Measurements from ENCODE around the gene MDFIC. TPM values are rescaled to one million over a fixed set of nuclear protein-coding genes. Genes with fewer than 3 reads are reported as not detected.

The MDFIC gene
- total and polyA plus RNA-seq, 2 of the 4 experiments (the other 2 are of a cell fraction) = 16.9 to 35.0 TPM

- ChIA-PET POLR2A (ENCODE audit: unreplicated experiment) (no interaction called here), CTCF (no interaction called here)
- intact Hi-C loops (cut with micrococcal nuclease) = no loop called here
- Histone ChIP-seq H3K14ac (replicated peaks; ENCODE audit: low read depth, low read length) (0 out of 2 replicates have a peak overlapping the region, but pooled peaks have one; percentile 18), H2BK5ac (ENCODE audit: low read depth, low read length, poor library complexity, severe bottlenecking) (no peak overlapping the region), H3K4me3 (ENCODE audit: insufficient read depth, low read depth, low read length) (no peak overlapping the region), H3K79me1 (ENCODE audit: low read depth in 1 of 2, low read length in 2 of 2) (no peaks in the 10 kb centered on the region), H3K9me3 (ENCODE audit: control insufficient read depth, insufficient read depth, low read length) (no peaks in the 10 kb centered on the region), H2AK9ac (replicated peaks; ENCODE audit: low read depth, low read length, poor library complexity) (no peak overlapping the region), H3K4me2 (ENCODE audit: low read depth, low read length) (no peak overlapping the region), H3K23ac (ENCODE audit: low read depth, low read length) (no peak overlapping the region), H4K20me1 (ENCODE audit: insufficient read depth, low read length) (no peaks in the 10 kb centered on the region), H4K8ac (ENCODE audit: low read depth in 2 of 2, low read length in 2 of 2) (no peak overlapping the region; a peak in 1 of 4 replicates), H4K5ac (ENCODE audit: low read depth, low read length) (no peak overlapping the region), H3K9ac (ENCODE audit: low read depth, low read length) (no peak overlapping the region), H3K56ac (ENCODE audit: extremely low read depth, insufficient read depth, low read length) (no peak overlapping the region), H2AK5ac (ENCODE audit: low read depth, low read length) (no peak overlapping the region), H2BK120ac (ENCODE audit: low read depth, low read length) (0 out of 2 replicates have a peak overlapping the region, but pooled peaks have one; percentile 11), H3K9me1 (ENCODE audit: insufficient read depth, low read length) (no peaks in the 10 kb centered on the region; the same call in 1 of the 2 replicates), H4K91ac (ENCODE audit: insufficient read depth, low read depth, low read length) (no peak overlapping the region), H3K36me3 (ENCODE audit: control insufficient read depth, insufficient read depth, low read length) (no peaks in the 10 kb centered on the region), H2AFZ (replicated peaks; ENCODE audit: low read length, poor library complexity) (no peak overlapping the region), H2BK20ac (ENCODE audit: low read depth, low read length) (no peak overlapping the region), H3K27ac (ENCODE audit: insufficient read depth, low read length) (no peak overlapping the region), H2BK15ac (ENCODE audit: low read depth, low read length) (no peak overlapping the region), H3K27me3 (ENCODE audit: control insufficient read depth, insufficient read depth, low read length) (no peaks in the 10 kb centered on the region), H3K18ac (ENCODE audit: low read depth, low read length) (no peak overlapping the region), H3K4me1 (ENCODE audit: control insufficient read depth, insufficient read depth, low read length) (peaks cover 3% of the 10 kb centered on the region), H3K4ac (ENCODE audit: low read depth, low read length) (no peak overlapping the region; the same call in 1 of the 2 replicates)
- in situ Hi-C loops (cut with MboI; ENCODE audit: low sequenced_read_pairs) = no loop called here
- WGBS, 2 experiments (ENCODE audit: extremely low coverage in 2 of 2, insufficient read length in 1 of 2) = 80% methylated on average over 1 of the region's 2 CpGs; no CpG with 5 or more reads in 1 of the 2 experiments
- dilution Hi-C loops (cut with HindIII; ENCODE audit: low sequenced_read_pairs, unreplicated experiment) = no loop called here
- DNase-seq = no peak
- ATAC-seq (ENCODE audit: low read depth) = no peak
- no TSS peak for BruUV-seq (replicated peaks)
- TF ChIP-seq USF2 (IDR thresholded peaks at IDR 0.05; ENCODE audit: low read depth, low read length) = no peak
- no peak for TF ChIP-seq MAZ (IDR thresholded peaks at IDR 0.05; ENCODE audit: borderline replicate concordance, low read depth, low read length)
- TF ChIP-seq SMC3 (IDR thresholded peaks at IDR 0.05; ENCODE audit: low read depth, low read length) = no peak
- no peak for TF ChIP-seq CTCF (conservative IDR thresholded peaks at IDR 0.05; ENCODE audit: low read depth, low read length)
- no peak for TF ChIP-seq RCOR1 (IDR thresholded peaks at IDR 0.05; ENCODE audit: insufficient replicate concordance, low read length)
- no peak for TF ChIP-seq BHLHE40 (IDR thresholded peaks at IDR 0.05; ENCODE audit: low read depth, low read length)
- TF ChIP-seq MXI1 (IDR thresholded peaks at IDR 0.05; ENCODE audit: borderline replicate concordance, low read depth, low read length) = no peak
- TF ChIP-seq RFX5 (IDR thresholded peaks at IDR 0.05; ENCODE audit: low read depth, low read length) = no peak
- no peak for TF ChIP-seq CEBPB (IDR thresholded peaks at IDR 0.05; ENCODE audit: low read depth, low read length)
- TF ChIP-seq POLR2A (IDR thresholded peaks at IDR 0.05; ENCODE audit: low read depth, low read length) = no peak
- TF ChIP-seq CHD1 (IDR thresholded peaks at IDR 0.05; ENCODE audit: low read depth, low read length) = no peak
- TF ChIP-seq RAD21 (IDR thresholded peaks at IDR 0.05; ENCODE audit: low read length) = no peak
- TF ChIP-seq ELK1 (IDR thresholded peaks at IDR 0.05; ENCODE audit: borderline replicate concordance, low read depth, low read length) = no peak
- no peak for TF ChIP-seq NFE2L2 (IDR thresholded peaks at IDR 0.05; ENCODE audit: low read depth, low read length)
- TF ChIP-seq MAFK (IDR thresholded peaks at IDR 0.05; ENCODE audit: low read depth, low read length) = no peak
- TF ChIP-seq FOS (IDR thresholded peaks at IDR 0.05; ENCODE audit: low read depth, low read length) = no peak
Measured at GRCh38 chr7:114886241-114886640, 35.7 kb upstream of the MDFIC start.

Data from IMR-90 (cell line).